H1 (cell line): ENCODE measurements around the gene SPAG4. TPM values are rescaled to one million over a fixed set of nuclear protein-coding genes. Genes with fewer than 3 reads are reported as not detected.

Source experiments
- SUZ12 ChIP-seq: fragments of 200-600 bp; sonication (generic); IDR thresholded peaks from 2 replicates; pipeline ENCODE4 v1.6.1; 2012; ENCODE audit warnings: mild to moderate bottlenecking, inconsistent platforms, low read length, moderate library complexity, mixed read lengths
- polyA plus RNA-seq, 7 experiments: library from polyadenylated mRNA; depleted of rRNA in 3 of 7; stranded (reverse) in 5 of 7; unstranded in 2 of 7; fragments of >200 nt in 5 of 7; fragments of 200-250 nt in 2 of 7; gene quantifications; 1 replicate in 5 of 7; 2 replicates in 1 of 7; 4 replicates in 1 of 7; pipeline versions ENCODE4 v1.2.1 to v1.2.3, GENCODE V29; 2011 to 2013; ENCODE audit warnings: missing spikeins in 2 of 7, mixed read lengths in 2 of 7
- total RNA-seq: library from RNA; stranded (reverse); fragmentation: NEBNext Ultra II Directional; extraction: Animal tissue kit (Norgen Biotek cat#: 25700); gene quantifications from 2 replicates; pipeline ENCODE4 v1.2.1, GENCODE V29; 2021

The SPAG4 gene
- total and polyA plus RNA-seq, 2 of the 8 experiments (the other 6 are each of a cell fraction or from before 2014, with no cell fraction given): 2.4 to 6.0 TPM

DNA sequence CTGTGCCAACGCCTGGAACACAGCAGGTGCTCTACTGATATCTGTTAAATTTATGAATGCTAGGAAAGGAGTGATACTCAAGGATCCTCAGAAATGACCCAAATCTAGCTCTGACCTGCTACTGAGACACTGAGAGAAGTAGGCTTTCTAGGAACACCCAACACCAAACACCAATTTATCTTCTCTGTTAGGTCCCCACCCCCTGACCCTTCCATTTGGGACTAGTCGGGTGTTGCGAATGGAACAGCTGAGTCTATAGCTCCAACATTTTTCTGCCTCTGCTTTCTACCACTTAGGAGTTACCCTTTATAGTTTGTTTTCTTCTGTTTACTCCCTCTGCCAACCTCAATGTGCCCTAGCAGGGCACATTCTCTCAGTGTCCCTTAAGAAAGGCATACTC, 25.1 kb downstream of the SPAG4 start (continued):
- TF ChIP-seq SUZ12: no peak
